GM18511 (cell line): ENCODE data around the gene ZNF628.
"Not testable (repeated sequence)": the region's sequence is repeated elsewhere in the genome, so short reads cannot be mapped to it uniquely, and the experiment has no call there.

Source experiments
- ATAC-seq: cut with Tn5 transposase; IDR thresholded peaks from one replicate; pipeline ENCODE4 v1.9.1; 2021; ENCODE audit warnings: mild to moderate bottlenecking, moderate library complexity; ENCODE audit not compliant: unreplicated experiment

The ZNF628 gene

GRCh38 chr19:55476100-55476775 is at the start of gene ZNF628:
ZNF628 (plus strand) TSS chr19:55476617; CDS start chr19:55479911, 3,294 bp downstream.
- ATAC-seq: peak; percentile 94

- ATAC-seq: no peak
These were observed 45.2 kb upstream of the ZNF628 start for GRCh38 chr19:55431183-55431582.

GRCh38 chr19:55432241-55432959 is 44.0 kb upstream of the ZNF628 start:
- ATAC-seq: no peak

DNA sequence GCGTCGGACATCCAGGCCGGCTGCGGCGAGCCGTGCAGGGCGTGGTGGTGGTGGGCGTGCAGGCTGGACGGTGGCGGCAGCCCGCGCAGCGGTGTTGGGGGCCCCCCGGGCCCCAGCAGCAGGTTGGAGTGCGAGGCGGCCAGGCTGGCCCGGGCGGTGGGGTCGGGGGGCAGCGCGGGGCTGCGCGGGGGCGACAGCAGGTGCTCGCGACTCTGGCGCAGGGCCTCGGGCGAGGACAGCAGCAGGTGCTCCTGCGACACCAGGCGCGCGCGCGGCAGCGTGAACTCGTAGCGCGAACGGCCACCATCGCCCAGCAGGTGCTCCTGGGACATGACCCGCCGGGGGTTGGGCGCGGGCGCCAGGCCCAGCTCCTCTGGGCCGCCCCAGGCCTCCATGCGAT is 43.1 kb upstream of the ZNF628 start:
- ATAC-seq: no peak

DNA sequence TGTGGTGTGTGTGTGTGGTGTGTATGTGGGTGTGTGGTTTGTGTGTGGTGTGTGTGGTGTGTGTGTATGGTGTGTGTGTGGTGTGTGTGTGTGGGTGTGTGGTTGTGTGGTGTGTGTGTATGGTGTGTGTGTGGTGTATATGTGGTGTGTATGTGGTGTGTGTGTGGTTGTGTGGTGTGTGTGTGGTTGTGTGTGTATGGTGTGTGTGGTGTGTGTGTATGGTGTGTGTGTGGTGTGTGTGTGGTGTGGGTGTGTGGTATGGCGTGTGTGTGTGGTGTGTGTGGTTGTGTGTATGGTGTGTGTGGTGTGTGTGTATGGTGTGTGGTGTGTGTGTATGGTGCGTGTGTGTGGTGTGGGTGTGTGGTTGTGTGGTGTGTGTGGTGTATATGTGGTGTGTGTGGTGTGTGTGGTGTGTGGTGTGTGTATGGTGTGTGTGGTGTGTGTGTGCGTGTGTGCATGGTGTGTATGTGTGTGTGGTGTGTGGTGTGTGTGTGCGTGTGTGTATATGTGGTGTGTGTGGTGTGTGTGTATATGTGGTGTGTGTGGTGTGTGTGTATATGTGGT is 42.0 kb upstream of the ZNF628 start:
- no peak for ATAC-seq

DNA sequence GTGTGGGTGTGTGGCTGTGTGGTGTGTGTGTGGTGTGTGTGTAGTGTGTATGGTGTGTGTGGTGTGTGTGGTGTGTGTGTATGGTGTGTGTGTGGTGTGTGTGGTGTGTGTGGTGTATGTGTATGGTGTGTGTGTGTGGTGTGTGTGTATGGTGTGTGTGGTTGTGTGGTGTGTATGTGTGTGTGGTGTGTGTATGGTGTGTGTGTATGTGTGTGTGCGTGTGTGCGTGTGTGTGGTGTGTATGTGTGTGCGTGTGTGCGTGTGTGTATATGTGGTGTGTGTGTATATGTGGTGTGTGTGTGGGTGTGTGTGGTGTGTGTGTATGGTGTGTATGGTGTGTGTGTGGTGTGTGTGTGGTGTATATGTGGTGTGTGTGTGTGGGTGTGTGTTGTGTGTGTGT is 41.4 kb upstream of the ZNF628 start:
- ATAC-seq: no peak

DNA sequence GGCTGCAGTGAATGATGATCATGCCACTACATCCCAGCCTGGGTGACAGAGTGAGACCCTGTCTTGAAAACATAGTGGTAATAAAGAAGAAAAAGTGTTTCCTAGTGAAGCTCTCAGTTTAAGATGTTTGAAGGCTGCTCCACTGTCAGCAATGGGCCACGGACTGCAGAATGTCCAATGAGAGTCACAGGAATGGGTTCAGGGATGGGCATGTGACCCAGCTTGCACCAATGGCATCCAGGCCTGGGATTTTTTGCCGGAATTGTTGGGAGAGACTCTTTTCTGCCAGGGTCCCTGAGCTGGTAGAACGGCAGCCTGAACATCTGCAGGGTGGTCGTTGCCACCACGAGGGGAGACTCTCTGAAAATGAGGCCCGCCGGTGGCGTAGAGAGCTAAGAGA is 39.6 kb upstream of the ZNF628 start:
- ATAC-seq: no peak

- no peak for ATAC-seq
These were observed 39.0 kb upstream of the ZNF628 start for GRCh38 chr19:55437410-55437809.

DNA sequence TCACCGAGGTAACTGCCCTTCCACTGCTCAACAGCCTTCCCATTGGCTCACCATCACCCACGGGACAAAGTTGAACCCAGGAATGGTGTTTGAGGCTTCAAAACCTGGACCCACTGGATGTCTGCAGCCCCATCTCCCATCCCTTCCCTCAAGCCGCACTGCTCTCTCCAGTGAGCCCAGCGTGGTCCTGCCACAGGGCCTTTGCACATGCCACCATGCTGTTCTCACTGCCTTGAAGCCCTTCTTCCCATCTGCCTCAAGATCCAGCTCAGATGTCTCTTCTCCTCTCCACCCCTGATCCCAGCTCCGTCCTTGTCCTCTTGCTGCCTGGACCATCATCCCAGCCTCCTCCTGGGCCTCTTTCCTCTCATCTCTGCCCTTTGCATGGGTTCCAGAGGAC is 37.4 kb upstream of the ZNF628 start:
- no peak for ATAC-seq

DNA sequence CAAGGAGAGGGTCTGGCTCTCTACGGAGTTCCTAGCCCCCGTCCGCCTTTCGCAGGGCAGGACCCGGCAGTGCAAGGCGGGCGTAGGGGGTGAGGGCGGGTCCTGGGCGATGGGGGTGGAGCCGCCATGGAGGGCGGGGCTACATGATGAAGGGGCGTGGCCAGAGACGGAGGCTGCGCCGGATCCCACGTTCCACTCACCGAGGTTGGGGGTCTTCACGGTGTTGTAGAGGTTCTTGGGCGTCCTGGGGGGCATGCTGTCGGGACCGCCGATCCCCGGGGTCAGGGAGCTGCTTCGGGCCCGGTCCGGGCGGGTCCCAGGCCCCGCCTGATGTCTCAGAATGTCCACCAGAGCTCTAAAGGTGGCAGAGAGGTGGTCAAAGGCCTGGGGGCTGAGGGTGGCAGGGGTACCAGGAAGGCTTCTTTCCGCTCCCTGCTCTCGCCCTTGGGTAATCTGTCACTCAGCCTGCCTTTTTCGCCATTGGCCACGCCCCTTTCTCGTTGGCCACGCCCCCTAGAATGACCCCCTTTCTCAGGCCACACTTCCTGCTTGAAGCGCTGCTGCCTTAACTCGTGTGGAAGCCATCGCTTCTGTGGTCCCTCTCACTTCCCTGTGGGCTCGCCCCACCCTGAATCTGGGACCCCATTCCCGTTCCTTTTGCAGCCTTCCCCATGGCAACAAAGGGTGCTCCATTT is 35.9 kb upstream of the ZNF628 start:
- ATAC-seq: no peak

DNA sequence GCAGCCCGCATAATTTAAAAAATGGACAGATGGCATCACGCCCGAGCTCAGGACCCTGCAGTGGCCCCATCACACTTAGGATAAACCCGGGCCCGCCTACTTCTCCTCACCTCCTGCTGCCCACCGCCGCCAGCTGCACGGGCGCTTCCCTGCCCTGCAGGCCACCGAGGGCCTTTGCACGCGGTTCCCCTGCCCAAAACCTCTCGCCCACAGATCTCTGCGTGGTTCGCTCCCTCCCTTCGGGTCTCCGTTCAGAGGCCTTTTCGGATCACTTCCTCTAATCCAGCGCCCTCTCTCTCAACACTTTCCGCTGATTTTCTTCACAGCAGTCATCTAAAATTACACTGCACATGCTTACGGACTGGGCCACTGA is 35.1 kb upstream of the ZNF628 start:
- no peak for ATAC-seq

DNA sequence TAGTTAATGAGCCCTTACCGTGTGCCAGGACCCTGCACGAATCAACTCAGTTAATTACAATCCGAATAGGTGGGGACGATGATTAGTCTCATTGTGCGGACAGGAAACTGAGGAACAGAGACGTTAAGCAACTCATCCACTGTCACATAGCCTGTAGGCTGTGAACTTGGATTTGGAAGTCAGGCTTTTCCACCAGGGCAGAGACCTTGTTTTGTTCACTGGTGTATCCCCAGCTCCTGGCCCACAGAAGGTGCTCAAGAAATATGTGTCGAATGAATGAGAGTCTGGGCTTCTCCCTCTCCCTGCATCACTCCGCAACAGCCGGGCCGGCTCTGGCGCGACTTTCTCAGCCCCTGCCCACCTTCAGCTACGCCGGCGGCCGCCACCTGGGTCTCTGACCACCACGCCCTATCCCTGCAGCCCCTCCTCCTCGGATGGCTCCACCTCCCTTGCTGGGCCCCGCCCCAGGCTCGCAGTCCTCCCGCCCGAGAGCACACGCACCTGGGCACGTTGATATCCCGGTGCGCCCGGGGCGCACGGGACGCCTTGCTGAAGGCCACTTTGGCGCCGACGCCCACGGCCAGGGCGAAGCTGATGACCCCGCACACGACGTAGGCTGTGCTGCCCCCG is 34.6 kb upstream of the ZNF628 start:
- ATAC-seq: no peak

- ATAC-seq: no peak
These were observed 34.0 kb upstream of the ZNF628 start for GRCh38 chr19:55442372-55442961.

DNA sequence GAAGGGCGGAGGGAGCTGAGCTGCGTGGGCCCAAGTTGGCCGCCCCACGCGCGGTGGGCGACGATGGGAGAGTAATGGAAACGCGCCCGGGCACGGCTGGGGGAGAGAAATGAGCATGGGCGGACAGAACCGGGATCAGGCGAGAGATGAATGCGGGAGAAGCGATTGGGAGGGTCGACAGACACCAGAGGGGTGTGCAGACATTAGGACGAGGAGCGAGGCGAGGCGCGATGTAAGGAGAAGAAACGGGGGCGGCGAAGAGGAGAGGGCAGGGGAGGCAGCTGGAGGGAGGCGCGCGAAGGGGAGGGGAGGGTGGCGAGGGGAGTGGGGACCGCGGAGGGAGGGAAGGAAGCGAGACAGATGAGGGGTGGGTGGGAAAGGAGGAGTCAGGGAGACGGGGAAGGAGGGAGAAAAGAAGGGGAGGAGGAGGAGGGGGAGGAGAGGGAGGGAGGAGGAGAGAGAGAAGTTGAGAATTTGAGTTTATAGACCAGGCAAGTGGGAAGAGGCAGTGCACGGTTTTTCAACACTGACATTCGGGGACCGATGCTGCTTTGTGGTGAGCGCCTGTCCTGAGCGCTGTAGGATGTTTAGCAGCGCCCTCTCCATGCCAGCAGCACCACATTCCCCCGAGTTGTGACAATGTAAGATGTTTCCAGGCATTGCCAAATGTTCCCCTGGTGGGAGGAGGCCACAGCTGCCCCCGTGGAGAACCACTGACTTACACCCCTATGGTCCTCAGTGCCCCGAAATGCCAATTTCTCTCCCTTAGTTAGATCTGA is 33.2 kb upstream of the ZNF628 start, which contains the start of gene SHISA7:
Gene SHISA7, minus strand, starts transcription at position 256 of the 779 bp plus-strand sequence. CDS start 437 bp downstream, outside the sequence.
- ATAC-seq: no peak

- ATAC-seq: no peak
These were observed 32.5 kb upstream of the ZNF628 start for GRCh38 chr19:55443824-55444480.

GRCh38 chr19:55444646-55445045 is 31.8 kb upstream of the ZNF628 start:
- ATAC-seq: no peak

- no peak for ATAC-seq
These were observed 30.4 kb upstream of the ZNF628 start for GRCh38 chr19:55446060-55446459.

- ATAC-seq: no peak
These were observed 28.8 kb upstream of the ZNF628 start for GRCh38 chr19:55447421-55448174.

DNA sequence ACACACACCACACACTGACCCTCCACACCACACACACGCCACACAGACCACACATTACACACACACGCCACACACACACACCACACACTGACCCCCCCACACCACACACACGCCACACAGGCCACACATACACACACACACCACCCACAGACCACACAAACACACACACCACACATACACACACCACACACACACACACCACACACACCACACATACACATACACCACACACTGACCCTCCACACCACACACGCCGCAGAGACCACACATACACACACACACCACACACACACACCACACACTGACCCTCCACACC is 28.3 kb upstream of the ZNF628 start:
- ATAC-seq: not testable (repeated sequence)
